Activated CD4-positive, alpha-beta memory T cell treated with anti-CD3 and anti-CD28 coated beads, Interleukin-2, amount 10 ng/mL, durations not matched to agents 7 days and 5 days (primary cell): ENCODE data around the gene CREB3L1. TPM values are rescaled to one million over a fixed set of nuclear protein-coding genes. Genes with fewer than 3 reads are reported as not detected.

Experiments used
- CTCF ChIA-PET: fragments of 350-600 bp; sonication (Branson Sonifier 250); formaldehyde crosslinking; loops from one replicate; lab custom pipeline; 2021; ENCODE audit warnings: antibody characterized with exemption, inconsistent platforms; lab: Charles Lee
- POLR2A ChIA-PET: fragments of 350-600 bp; sonication (Branson Sonifier 250); formaldehyde crosslinking; loops from one replicate; lab custom pipeline; 2021; ENCODE audit warnings: antibody characterized with exemption; lab: Charles Lee
- DNase-seq: peaks from one replicate; pipeline ENCODE4 v3.0.0-alpha.2; 2020
- H3K27ac Mint-ChIP-seq: one replicate; pipeline ENCODE4 v1.8.0; 2021; ENCODE audit warnings: mild to moderate bottlenecking, mixed read lengths
- H3K27me3 Mint-ChIP-seq: one replicate; pipeline ENCODE4 v1.8.0; 2021; ENCODE audit warnings: mixed read lengths
- H3K36me3 Mint-ChIP-seq: one replicate; pipeline ENCODE4 v1.8.0; 2021; ENCODE audit warnings: low read depth, mixed read lengths
- H3K4me1 Mint-ChIP-seq: one replicate; pipeline ENCODE4 v1.8.0; 2021; ENCODE audit warnings: mixed read lengths
- H3K4me3 Mint-ChIP-seq: one replicate; pipeline ENCODE4 v1.8.0; 2021; ENCODE audit warnings: mild to moderate bottlenecking, mixed read lengths
- H3K9me3 Mint-ChIP-seq: one replicate; pipeline ENCODE4 v1.8.0; 2021; ENCODE audit warnings: mixed read lengths
- total RNA-seq, 2 experiments: library from RNA; stranded (reverse); gene quantifications; one replicate each; pipeline ENCODE4 v1.2.3, GENCODE V29; 2021

CREB3L1 gene
- total RNA-seq = not detected

DNA sequence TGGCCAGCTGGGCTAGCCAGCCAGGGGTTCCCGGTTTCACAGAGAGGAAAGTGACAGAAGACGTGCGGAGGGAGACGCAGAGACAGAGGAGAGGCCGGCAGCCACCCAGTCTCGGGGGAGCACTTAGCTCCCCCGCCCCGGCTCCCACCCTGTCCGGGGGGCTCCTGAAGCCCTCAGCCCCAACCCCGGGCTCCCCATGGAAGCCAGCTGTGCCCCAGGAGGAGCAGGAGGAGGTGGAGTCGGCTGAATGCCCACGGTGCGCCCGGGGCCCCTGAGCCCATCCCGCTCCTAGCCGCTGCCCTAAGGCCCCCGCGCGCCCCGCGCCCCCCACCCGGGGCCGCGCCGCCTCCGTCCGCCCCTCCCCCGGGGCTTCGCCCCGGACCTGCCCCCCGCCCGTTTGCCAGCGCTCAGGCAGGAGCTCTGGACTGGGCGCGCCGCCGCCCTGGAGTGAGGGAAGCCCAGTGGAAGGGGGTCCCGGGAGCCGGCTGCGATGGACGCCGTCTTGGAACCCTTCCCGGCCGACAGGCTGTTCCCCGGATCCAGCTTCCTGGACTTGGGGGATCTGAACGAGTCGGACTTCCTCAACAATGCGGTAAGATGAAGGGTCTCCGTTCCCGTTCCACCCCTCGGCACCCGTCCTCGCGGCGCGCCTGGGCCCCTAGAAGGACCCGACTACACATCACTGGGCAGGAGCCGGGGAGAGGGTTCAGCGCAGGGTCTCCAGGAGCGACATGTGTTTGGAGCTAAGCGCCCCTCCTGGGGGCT lies at the start of gene CREB3L1:
Gene CREB3L1, plus strand, starts transcription at position 41 of the 765 bp plus-strand sequence. Its CDS starts 450 bp downstream, at position 491.
- DNase-seq = no peak
- Mint-ChIP-seq H3K4me1 (peaks cover 3% of the 10 kb centered on the region), H3K9me3 (no peaks in the 10 kb centered on the region), H3K4me3 (no peak within 1 kb of the TSS), H3K27ac (no peak within 1 kb of the TSS), H3K36me3 (no peaks in the 10 kb centered on the region), H3K27me3 (peaks cover 47% of the 10 kb centered on the region)
- ChIA-PET CTCF (interaction anchor here (0.9 to 1.6 kb wide), 4 partner anchors 13 to 37 kb away, joined by 3 to 8 read pairs (median 4); no protein-coding TSS in a partner anchor), POLR2A (interaction anchor here (1.4 kb wide), 1 partner anchor 12 kb away, joined by 3 read pairs; no protein-coding TSS in a partner anchor)

DNA sequence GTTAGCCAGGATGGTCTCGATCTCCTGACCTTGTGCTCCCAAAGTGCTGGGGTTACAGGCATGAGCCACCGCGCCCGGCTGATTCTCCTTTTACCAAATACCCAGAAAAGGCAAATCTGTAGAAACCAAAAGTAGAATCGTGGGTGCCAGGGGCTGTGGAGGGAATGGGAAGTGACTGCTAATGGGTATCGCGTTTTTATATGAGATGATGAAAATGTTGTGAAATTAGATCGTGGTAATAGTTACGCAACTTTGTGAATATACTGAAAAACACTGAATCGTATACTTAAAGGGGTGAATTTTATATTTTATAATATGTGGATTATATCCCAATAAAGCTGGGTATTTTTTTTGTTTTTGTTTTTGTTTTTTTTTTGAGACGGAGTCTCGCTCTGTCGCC lies 48.2 kb upstream of the CREB3L1 start:
- no peak for DNase-seq
- no peaks in the 10 kb centered on the region for H3K36me3 Mint-ChIP-seq
- no peaks in the 10 kb centered on the region for H3K4me1 Mint-ChIP-seq
- ChIA-PET POLR2A (interaction anchor here (0.9 kb wide), 1 partner anchor 9 kb away, joined by 3 read pairs; no protein-coding TSS in a partner anchor), CTCF (interaction anchor here (1.1 kb wide), 1 partner anchor 10 kb away, joined by 4 read pairs; no protein-coding TSS in a partner anchor)
- no peak overlapping the region for H3K27ac Mint-ChIP-seq
- no peaks in the 10 kb centered on the region for H3K9me3 Mint-ChIP-seq
- no peak overlapping the region for H3K4me3 Mint-ChIP-seq
- H3K27me3 Mint-ChIP-seq = peaks cover 26% of the 10 kb centered on the region

DNA sequence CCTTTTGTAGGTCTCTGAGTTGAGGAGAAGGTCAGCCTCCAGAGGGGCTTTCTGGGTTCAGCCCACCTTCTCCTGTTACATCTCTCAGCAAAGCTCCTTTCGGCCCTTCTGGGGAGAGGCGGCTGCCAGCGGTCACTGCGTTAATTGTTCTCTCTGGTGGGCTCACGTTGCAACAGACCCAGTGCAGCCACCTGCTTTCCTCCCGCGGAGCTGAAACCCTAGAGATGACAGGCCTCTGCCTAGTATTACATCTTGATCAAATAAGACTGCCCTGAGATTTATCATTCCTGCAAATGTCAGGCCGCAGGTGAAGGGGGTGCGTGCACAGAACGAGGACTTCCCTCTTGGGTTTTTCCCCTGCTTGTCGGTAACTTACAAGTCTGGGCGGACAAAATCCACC lies 43.2 kb upstream of the CREB3L1 start:
- no peaks in the 10 kb centered on the region for H3K36me3 Mint-ChIP-seq
- CTCF ChIA-PET = interaction anchor here (1.2 kb wide), 1 partner anchor 269 kb away, joined by 5 read pairs; no protein-coding TSS in a partner anchor
- no peak overlapping the region for H3K27ac Mint-ChIP-seq
- H3K4me3 Mint-ChIP-seq = no peak overlapping the region
- no peak for DNase-seq
- H3K9me3 Mint-ChIP-seq = no peaks in the 10 kb centered on the region
- POLR2A ChIA-PET = no interaction called here
- peaks cover 22% of the 10 kb centered on the region for H3K4me1 Mint-ChIP-seq
- H3K27me3 Mint-ChIP-seq = peaks cover 19% of the 10 kb centered on the region

GRCh38 chr11:46235777-46236688 lies 41.4 kb upstream of the CREB3L1 start:
- H3K27ac Mint-ChIP-seq = no peak overlapping the region
- H3K4me3 Mint-ChIP-seq = no peak overlapping the region
- CTCF ChIA-PET = interaction anchor here (8.3 kb wide), 1 partner anchor 77 kb away, joined by 263 read pairs; no protein-coding TSS in a partner anchor
- no peaks in the 10 kb centered on the region for H3K9me3 Mint-ChIP-seq
- no peak for DNase-seq
- peaks cover 17% of the 10 kb centered on the region for H3K27me3 Mint-ChIP-seq
- POLR2A ChIA-PET = interaction anchor here (1.0 to 2.1 kb wide), 2 partner anchors 18 to 112 kb away, joined by 3 to 12 read pairs; partner anchors contain the start of gene DGKZ
- H3K4me1 Mint-ChIP-seq = peaks cover 28% of the 10 kb centered on the region
- no peaks in the 10 kb centered on the region for H3K36me3 Mint-ChIP-seq

DNA sequence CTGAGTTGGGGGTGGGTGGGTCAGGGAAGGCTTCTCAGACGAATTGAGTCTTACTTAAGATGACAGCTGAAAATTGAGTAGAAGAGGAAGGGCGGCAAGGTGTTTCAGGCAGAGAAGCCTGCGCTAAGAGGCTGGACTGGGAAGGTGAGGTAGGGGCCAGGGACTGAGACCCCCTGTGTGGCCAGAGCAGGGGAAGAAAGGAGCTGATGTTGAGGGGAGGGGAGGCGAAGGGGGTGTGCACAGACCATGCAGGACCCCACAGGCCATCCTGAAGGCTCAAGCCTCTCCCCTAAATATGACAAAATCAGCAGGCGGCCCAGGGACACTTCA lies 40.6 kb upstream of the CREB3L1 start:
- DNase-seq = no peak
- POLR2A ChIA-PET = interaction anchor here (1.0 to 2.3 kb wide), 5 partner anchors 14 to 111 kb away, joined by 3 to 12 read pairs (median 6); partner anchors contain the start of gene DGKZ
- no peaks in the 10 kb centered on the region for H3K9me3 Mint-ChIP-seq
- H3K27me3 Mint-ChIP-seq = peaks cover 17% of the 10 kb centered on the region
- CTCF ChIA-PET = interaction anchor here (2.0 to 8.3 kb wide), 2 partner anchors 76 to 112 kb away, joined by 6 to 263 read pairs; no protein-coding TSS in a partner anchor
- H3K4me3 Mint-ChIP-seq = peak overlapping the region; percentile 86
- H3K27ac Mint-ChIP-seq = peak overlapping the region; percentile 90
- H3K36me3 Mint-ChIP-seq = no peaks in the 10 kb centered on the region
- H3K4me1 Mint-ChIP-seq = peaks cover 31% of the 10 kb centered on the region

GRCh38 chr11:46237248-46238077 lies 40.0 kb upstream of the CREB3L1 start:
- H3K27me3 Mint-ChIP-seq = peaks cover 17% of the 10 kb centered on the region
- peak overlapping the region; percentile 90 for H3K27ac Mint-ChIP-seq
- peaks cover 35% of the 10 kb centered on the region for H3K4me1 Mint-ChIP-seq
- no peaks in the 10 kb centered on the region for H3K36me3 Mint-ChIP-seq
- H3K9me3 Mint-ChIP-seq = no peaks in the 10 kb centered on the region
- peak; percentile 74 for DNase-seq
- ChIA-PET POLR2A (interaction anchor here (1.0 to 3.3 kb wide), 13 partner anchors 8 to 403 kb away, joined by 3 to 13 read pairs (median 5); partner anchors contain the start of gene DGKZ), CTCF (interaction anchor here (0.8 to 8.3 kb wide), 14 partner anchors 28 to 320 kb away, joined by 3 to 263 read pairs (median 5); partner anchors contain the start of gene PEX16)
- H3K4me3 Mint-ChIP-seq = peak overlapping the region; percentile 86

GRCh38 chr11:46238078-46238966 lies 39.1 kb upstream of the CREB3L1 start:
- Mint-ChIP-seq H3K4me3 (peak overlapping the region; percentile 69), H3K4me1 (peaks cover 44% of the 10 kb centered on the region), H3K9me3 (no peaks in the 10 kb centered on the region), H3K27me3 (peaks cover 10% of the 10 kb centered on the region), H3K36me3 (no peaks in the 10 kb centered on the region), H3K27ac (peak overlapping the region; percentile 80)
- POLR2A ChIA-PET = interaction anchor here (0.8 to 3.3 kb wide), 13 partner anchors 9 to 433 kb away, joined by 3 to 13 read pairs (median 5); partner anchors contain the start of gene DGKZ
- DNase-seq = peak; percentile 76
- CTCF ChIA-PET = interaction anchor here (0.7 to 8.3 kb wide), 25 partner anchors 9 to 1671 kb away, joined by 3 to 263 read pairs (median 4); partner anchors contain the start of gene PEX16

DNA sequence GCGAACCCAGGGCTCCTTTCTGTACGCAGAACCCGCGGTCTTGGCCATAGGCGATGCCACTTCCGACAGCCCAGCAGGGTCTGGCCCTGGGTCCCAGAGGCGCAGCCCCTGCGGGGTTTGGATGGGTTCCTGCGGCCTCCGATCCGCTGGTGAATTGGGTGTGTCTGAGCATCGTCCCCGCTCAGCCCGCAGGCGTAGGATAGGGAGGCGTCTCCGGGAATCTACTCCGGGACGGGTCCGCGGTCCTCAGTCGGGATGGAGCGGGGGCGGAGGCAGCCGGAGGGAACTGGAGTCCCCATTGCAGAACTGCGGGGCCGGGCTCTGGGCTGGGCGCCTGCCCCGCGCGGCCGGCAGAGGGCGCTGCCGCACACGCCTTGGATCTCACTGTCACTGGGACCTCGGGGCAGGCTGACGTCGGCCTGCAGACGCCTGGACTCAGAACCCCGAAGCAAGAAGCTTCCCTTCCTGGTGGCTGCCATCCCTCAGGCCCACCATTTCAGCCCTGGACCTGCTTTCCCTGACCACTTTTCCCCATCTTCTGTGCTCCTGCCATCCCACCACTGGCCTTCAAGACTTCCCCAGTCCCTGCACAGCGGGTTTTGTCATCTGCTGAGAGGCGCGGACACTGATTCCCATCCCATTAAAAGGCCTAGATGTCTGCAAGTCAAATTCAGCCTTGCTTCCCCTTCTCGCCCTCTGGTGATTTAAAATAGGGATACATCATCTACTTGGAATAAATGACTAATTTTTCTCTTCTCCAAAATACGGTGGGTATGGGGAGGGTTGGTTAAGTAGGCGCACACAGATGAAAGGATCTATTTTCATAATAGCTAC lies 38.3 kb upstream of the CREB3L1 start:
- CTCF ChIA-PET = interaction anchor here (0.6 to 8.3 kb wide), 33 partner anchors 9 to 405 kb away, joined by 3 to 263 read pairs (median 4); partner anchors contain the start of gene PEX16
- DNase-seq = peak; percentile 85
- Mint-ChIP-seq H3K9me3 (no peaks in the 10 kb centered on the region), H3K4me3 (peak overlapping the region; percentile 69), H3K27ac (peak overlapping the region; percentile 37), H3K27me3 (peaks cover 10% of the 10 kb centered on the region), H3K4me1 (peaks cover 50% of the 10 kb centered on the region), H3K36me3 (no peaks in the 10 kb centered on the region)
- POLR2A ChIA-PET = interaction anchor here (1.1 to 3.3 kb wide), 6 partner anchors 10 to 405 kb away, joined by 3 to 13 read pairs (median 6); no protein-coding TSS in a partner anchor

GRCh38 chr11:46239801-46240061 lies 37.7 kb upstream of the CREB3L1 start:
- DNase-seq = no peak
- Mint-ChIP-seq H3K4me3 (peak overlapping the region; percentile 69), H3K4me1 (peaks cover 50% of the 10 kb centered on the region), H3K9me3 (no peaks in the 10 kb centered on the region), H3K27me3 (peaks cover 6% of the 10 kb centered on the region), H3K27ac (no peak overlapping the region), H3K36me3 (no peaks in the 10 kb centered on the region)
- ChIA-PET POLR2A (interaction anchor here (1.4 to 3.3 kb wide), 2 partner anchors 69 to 93 kb away, joined by 4 to 13 read pairs; no protein-coding TSS in a partner anchor), CTCF (interaction anchor here (0.6 to 8.3 kb wide), 26 partner anchors 9 to 298 kb away, joined by 3 to 263 read pairs (median 4); no protein-coding TSS in a partner anchor)

DNA sequence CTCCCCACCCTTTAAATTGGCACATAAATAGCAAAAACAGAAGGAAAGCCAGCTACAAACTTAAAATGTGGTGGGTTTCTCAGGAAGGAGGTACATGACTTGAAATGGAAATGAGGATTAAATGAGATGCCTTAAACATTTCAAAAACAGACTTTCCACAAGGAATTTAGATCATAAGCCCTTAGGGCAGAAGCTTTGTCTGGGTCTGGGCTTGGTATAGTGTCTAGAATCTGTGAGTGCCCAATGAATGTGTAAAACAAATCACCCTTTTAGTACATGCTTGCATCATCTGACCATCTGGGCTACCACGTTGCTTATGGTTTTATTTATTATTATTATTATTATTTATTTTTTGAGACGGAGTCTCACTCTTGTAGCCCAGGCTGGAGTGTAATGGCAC lies 37.1 kb upstream of the CREB3L1 start:
- Mint-ChIP-seq H3K27ac (no peak overlapping the region), H3K9me3 (no peaks in the 10 kb centered on the region), H3K36me3 (no peaks in the 10 kb centered on the region), H3K27me3 (peaks cover 3% of the 10 kb centered on the region), H3K4me3 (no peak overlapping the region), H3K4me1 (peaks cover 50% of the 10 kb centered on the region)
- ChIA-PET CTCF (interaction anchor here (1.1 to 8.3 kb wide), 12 partner anchors 10 to 289 kb away, joined by 3 to 263 read pairs (median 8); no protein-coding TSS in a partner anchor), POLR2A (interaction anchor here (1.4 to 3.3 kb wide), 2 partner anchors 69 to 92 kb away, joined by 4 to 13 read pairs; no protein-coding TSS in a partner anchor)
- DNase-seq = no peak
